ENCODE data around the gene SNCAIP. TPM values are rescaled to one million over a fixed set of nuclear protein-coding genes. Genes with fewer than 3 reads are reported as not detected.

SNCAIP gene
- total RNA-seq, 4 donors from 2014 or later, result 4.9 to 7.7 (median 6.8) TPM

GRCh38 chr5:122374110-122374509 is 62.1 kb downstream of the SNCAIP start:
- TF ChIP-seq CTCF (IDR thresholded peaks at IDR 0.05; ENCODE audit: low read depth), result no peak

- no peak for TF ChIP-seq CTCF (IDR thresholded peaks at IDR 0.05; ENCODE audit: low read depth)
These were observed 63.8 kb downstream of the SNCAIP start for GRCh38 chr5:122375801-122376200.

- no peak for TF ChIP-seq CTCF (IDR thresholded peaks at IDR 0.05; ENCODE audit: low read depth)
These were observed 64.2 kb downstream of the SNCAIP start for GRCh38 chr5:122376250-122376649.

- TF ChIP-seq CTCF (IDR thresholded peaks at IDR 0.05; ENCODE audit: low read depth), result no peak
These were observed 65.0 kb downstream of the SNCAIP start for GRCh38 chr5:122377026-122377425.

GRCh38 chr5:122384739-122385235 is 72.8 kb downstream of the SNCAIP start:
- no peak for TF ChIP-seq CTCF (IDR thresholded peaks at IDR 0.05; ENCODE audit: low read depth)

- TF ChIP-seq CTCF (IDR thresholded peaks at IDR 0.05; ENCODE audit: low read depth), result no peak
These were observed 73.2 kb downstream of the SNCAIP start for GRCh38 chr5:122385286-122385685.

- no peak for TF ChIP-seq CTCF (IDR thresholded peaks at IDR 0.05; ENCODE audit: low read depth)
These were observed 73.8 kb downstream of the SNCAIP start for GRCh38 chr5:122385808-122386207.

Data from subcutaneous adipose tissue (tissue), 4 donors.